Cardiac muscle cell (in vitro differentiated cells and primary cell): ENCODE data around the gene CFAP47. TPM values are rescaled to one million over a fixed set of nuclear protein-coding genes. Genes with fewer than 3 reads are reported as not detected.

ENCODE experiments used
- DNase-seq, 2 donors: peaks; one replicate each; pipeline versions ENCODE4 v3.0.0 to v3.0.0-alpha.2; 2010 to 2017; ENCODE audit warnings: low read depth in 1 of 2, low spot score in 1 of 2
- H3K27ac ChIP-seq: fragments of 200-600 bp; sonication (generic); 2 replicates; pipeline ENCODE4 v1.5.1; 2016
- H3K27me3 ChIP-seq: fragments of 200-600 bp; sonication (generic); 2 replicates; pipeline ENCODE4 v1.6.0; 2016; ENCODE audit warnings: control low read depth
- H3K36me3 ChIP-seq: fragments of 200-600 bp; sonication (generic); 2 replicates; pipeline ENCODE4 v1.5.1; 2016; ENCODE audit warnings: control low read depth
- H3K4me1 ChIP-seq: fragments of 200-600 bp; sonication (generic); 2 replicates; pipeline ENCODE4 v1.8.1; 2017; ENCODE audit warnings: low read depth, mild to moderate bottlenecking, mixed run types
- H3K4me3 ChIP-seq: fragments of 200-600 bp; sonication (generic); 2 replicates; pipeline ENCODE4 v1.5.1; 2016; ENCODE audit warnings: mild to moderate bottlenecking
- H3K9me3 ChIP-seq: fragments of 200-600 bp; sonication (generic); 2 replicates; pipeline ENCODE4 v1.5.1; 2017; ENCODE audit warnings: low read depth, mild to moderate bottlenecking, control low read depth
- polyA plus RNA-seq: library from polyadenylated mRNA; unstranded; fragments of >200 nt; fragmentation: Nextera tagmentation; extraction: Ambion mirVana; gene quantifications from 2 replicates; pipeline ENCODE4 v1.2.1, GENCODE V29; 2016
- total RNA-seq: library from RNA; depleted of rRNA; stranded (reverse); fragments of >200 nt; gene quantifications from 2 replicates; pipeline ENCODE4 v1.2.3, GENCODE V29; 2016
- TF ChIP-seq, protein P1 (sequence below): IDR thresholded peaks from 2 replicates; pipeline ENCODE4 v1.5.1; 2012; ENCODE audit warnings: low read depth, mild to moderate bottlenecking, low read length

Gene CFAP47
- total and polyA plus RNA-seq, 2 experiments from 2014 or later, result 0.66 TPM; not detected in 1

DNA sequence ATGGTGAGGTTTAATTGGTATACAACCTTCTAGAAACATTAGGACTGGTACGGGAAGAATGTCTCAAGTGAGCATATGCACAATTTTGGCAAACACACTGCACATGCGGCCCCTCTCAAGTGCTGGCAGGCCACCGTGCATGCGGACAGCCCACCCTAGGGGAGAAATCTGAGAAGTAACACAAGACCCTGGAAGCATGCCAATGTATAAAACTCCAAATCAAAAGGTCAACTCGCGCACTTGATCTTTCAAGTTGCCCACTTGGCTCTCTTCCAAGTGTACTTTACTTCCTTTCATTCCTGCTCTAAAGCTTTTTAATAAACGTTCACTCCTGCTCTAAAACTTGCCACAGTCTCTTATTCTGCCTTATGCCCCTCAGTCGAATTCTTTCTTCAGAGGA is 488.3 kb downstream of the CFAP47 start:
- TF ChIP-seq, protein P1, sequence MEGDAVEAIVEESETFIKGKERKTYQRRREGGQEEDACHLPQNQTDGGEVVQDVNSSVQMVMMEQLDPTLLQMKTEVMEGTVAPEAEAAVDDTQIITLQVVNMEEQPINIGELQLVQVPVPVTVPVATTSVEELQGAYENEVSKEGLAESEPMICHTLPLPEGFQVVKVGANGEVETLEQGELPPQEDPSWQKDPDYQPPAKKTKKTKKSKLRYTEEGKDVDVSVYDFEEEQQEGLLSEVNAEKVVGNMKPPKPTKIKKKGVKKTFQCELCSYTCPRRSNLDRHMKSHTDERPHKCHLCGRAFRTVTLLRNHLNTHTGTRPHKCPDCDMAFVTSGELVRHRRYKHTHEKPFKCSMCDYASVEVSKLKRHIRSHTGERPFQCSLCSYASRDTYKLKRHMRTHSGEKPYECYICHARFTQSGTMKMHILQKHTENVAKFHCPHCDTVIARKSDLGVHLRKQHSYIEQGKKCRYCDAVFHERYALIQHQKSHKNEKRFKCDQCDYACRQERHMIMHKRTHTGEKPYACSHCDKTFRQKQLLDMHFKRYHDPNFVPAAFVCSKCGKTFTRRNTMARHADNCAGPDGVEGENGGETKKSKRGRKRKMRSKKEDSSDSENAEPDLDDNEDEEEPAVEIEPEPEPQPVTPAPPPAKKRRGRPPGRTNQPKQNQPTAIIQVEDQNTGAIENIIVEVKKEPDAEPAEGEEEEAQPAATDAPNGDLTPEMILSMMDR, result no peak
- peak in 1 of 2 donors; percentile 61 for DNase-seq
- Histone ChIP-seq H3K36me3 (no peaks in the 10 kb centered on the region), H3K4me1 (peaks cover 6% of the 10 kb centered on the region), H3K4me3 (no peak overlapping the region), H3K9me3 (no peaks in the 10 kb centered on the region), H3K27ac (no peak overlapping the region), H3K27me3 (no peaks in the 10 kb centered on the region)

DNA sequence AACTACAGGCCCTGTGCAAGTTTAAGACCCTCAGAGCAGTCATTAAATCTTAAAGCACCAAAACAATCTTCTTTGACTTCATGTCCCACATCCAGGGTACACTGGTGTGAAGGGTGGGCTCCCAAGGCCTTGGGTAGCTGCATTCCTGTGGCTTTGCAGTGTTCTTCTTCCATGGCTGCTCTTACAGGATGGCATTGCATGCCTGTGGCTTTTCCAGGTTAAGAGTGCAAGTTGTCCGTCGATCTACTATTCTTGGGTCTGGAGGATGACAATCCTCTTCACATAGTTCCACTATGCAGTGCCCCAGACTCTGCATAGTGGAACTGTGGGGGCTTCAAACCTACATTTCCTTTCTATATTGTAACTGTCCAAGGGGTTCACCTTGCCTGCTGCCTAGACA is 494.5 kb downstream of the CFAP47 start:
- DNase-seq, result no peak
- peaks cover 6% of the 10 kb centered on the region for H3K4me1 ChIP-seq
- H3K4me3 ChIP-seq, result no peak overlapping the region
- TF ChIP-seq, protein P1, result no peak
- H3K27me3 ChIP-seq, result no peaks in the 10 kb centered on the region
- H3K9me3 ChIP-seq, result no peaks in the 10 kb centered on the region
- no peak overlapping the region for H3K27ac ChIP-seq
- H3K36me3 ChIP-seq, result no peaks in the 10 kb centered on the region

DNA sequence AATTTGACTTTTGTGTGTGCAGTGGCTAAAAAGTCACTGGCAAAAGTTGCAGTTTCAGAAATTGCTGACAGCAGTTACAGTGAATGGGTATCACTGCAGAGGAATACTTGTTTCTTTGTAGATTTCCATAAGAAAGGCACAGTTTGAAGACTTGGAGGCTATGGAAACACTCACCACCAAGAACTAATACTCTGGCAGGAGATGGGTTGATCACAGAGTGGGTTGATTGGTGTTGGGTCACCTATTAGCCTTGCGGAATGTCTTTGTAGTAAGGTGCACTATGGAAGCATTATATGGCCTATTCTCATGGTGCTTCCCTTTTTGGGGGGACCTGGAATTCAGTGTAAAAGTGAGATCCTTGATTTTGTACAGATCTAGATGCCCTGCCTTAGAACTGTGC is 502.8 kb downstream of the CFAP47 start:
- Histone ChIP-seq H3K27ac (no peak overlapping the region), H3K4me1 (no peaks in the 10 kb centered on the region), H3K9me3 (no peaks in the 10 kb centered on the region), H3K4me3 (no peak overlapping the region), H3K27me3 (no peaks in the 10 kb centered on the region), H3K36me3 (no peaks in the 10 kb centered on the region)
- DNase-seq, result no peak
- TF ChIP-seq, protein P1, result no peak

DNA sequence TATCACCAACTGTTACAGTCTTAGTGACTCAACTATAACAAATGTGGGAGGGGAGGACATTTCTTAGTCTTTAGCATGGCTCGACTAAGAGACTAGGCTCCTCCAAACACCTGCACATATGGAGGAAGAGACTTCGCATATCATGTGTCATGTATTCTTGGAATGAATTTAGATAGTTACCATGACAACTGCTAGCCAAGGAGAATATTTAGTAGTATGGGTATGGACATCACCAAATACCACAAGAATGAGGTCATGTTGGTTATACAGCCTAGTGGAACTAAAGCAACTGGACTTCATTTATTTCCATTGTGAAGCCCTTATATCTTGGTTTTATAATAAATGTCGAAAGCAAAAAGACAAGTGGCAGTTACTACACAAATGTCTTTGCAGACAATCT is 512.3 kb downstream of the CFAP47 start:
- Histone ChIP-seq H3K27ac (no peak overlapping the region), H3K27me3 (no peaks in the 10 kb centered on the region), H3K4me3 (no peak overlapping the region), H3K9me3 (no peaks in the 10 kb centered on the region), H3K4me1 (no peaks in the 10 kb centered on the region), H3K36me3 (no peaks in the 10 kb centered on the region)
- TF ChIP-seq, protein P1, result no peak
- peak in 1 of 2 donors; percentile 32 for DNase-seq

DNA sequence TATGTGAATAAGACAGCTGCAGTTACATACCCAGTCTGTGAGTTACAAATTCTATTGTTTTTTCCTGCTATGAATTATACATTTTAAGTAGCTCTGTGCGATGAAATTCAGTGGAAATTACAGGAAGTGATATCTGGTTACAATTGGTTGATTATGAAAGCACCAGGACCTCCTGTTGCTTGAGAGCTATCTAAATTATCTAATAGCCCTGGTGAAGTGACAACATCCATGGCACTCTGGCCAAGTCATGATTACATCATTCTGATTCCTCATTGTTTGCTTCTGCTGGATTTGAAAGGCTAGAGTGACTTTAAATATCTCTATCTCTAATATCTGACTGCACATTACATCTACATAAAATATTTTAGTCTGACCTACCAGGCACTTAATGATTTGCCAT is 515.0 kb downstream of the CFAP47 start:
- no peaks in the 10 kb centered on the region for H3K36me3 ChIP-seq
- H3K4me1 ChIP-seq, result no peaks in the 10 kb centered on the region
- TF ChIP-seq, protein P1, result no peak
- H3K9me3 ChIP-seq, result no peaks in the 10 kb centered on the region
- H3K4me3 ChIP-seq, result no peak overlapping the region
- H3K27ac ChIP-seq, result no peak overlapping the region
- no peaks in the 10 kb centered on the region for H3K27me3 ChIP-seq
- DNase-seq, result no peak

Other genes starting within 250 kb of the CFAP47 start
- gene MAGEB16, start 121.4 kb upstream of the CFAP47 start, total RNA-seq, result not detected in 2 replicates
- gene MAGEB16, start 121.4 kb upstream of the CFAP47 start, polyA plus RNA-seq, result not detected in 2 replicates